HUES6 (cell line): ENCODE measurements around the gene EFCAB3.
"Not testable (repeated sequence)": the region's sequence is repeated elsewhere in the genome, so short reads cannot be mapped to it uniquely, and the experiment has no call there.

Experiments
- H3K27ac ChIP-seq: 2 replicates; pipeline ENCODE4 v1.7.0; 2013; ENCODE audit warnings: low read depth, mild to moderate bottlenecking, low read length, inconsistent platforms
- H3K27me3 ChIP-seq: 2 replicates; pipeline ENCODE4 v1.6.1; 2013; ENCODE audit warnings: low read length; ENCODE audit not compliant: control insufficient read depth, insufficient read depth
- H3K36me3 ChIP-seq: 2 replicates; pipeline ENCODE4 v1.6.1; 2013; ENCODE audit warnings: low read length; ENCODE audit not compliant: control insufficient read depth, insufficient read depth
- H3K4me1 ChIP-seq: 2 replicates; pipeline ENCODE4 v1.6.1; 2013; ENCODE audit warnings: low read length; ENCODE audit not compliant: control insufficient read depth, insufficient read depth
- H3K4me3 ChIP-seq: 2 replicates; pipeline ENCODE4 v1.5.1; 2013; ENCODE audit warnings: low read depth, low read length
- H3K9ac ChIP-seq: one replicate; pipeline ENCODE4 v1.6.1; 2013; ENCODE audit warnings: mild to moderate bottlenecking, low read length
- H3K9me3 ChIP-seq: 2 replicates; pipeline ENCODE4 v1.6.1; 2013; ENCODE audit warnings: low read depth, low read length; ENCODE audit not compliant: control insufficient read depth, insufficient read depth

EFCAB3 gene

GRCh38 chr17:62458483-62458882, 78.1 kb downstream of the EFCAB3 start:
- not testable (repeated sequence) for H3K9me3 ChIP-seq, H3K4me3 ChIP-seq, H3K27me3 ChIP-seq, H3K9ac ChIP-seq, H3K4me1 ChIP-seq, H3K36me3 ChIP-seq, H3K27ac ChIP-seq

GRCh38 chr17:62464422-62464821, 84.1 kb downstream of the EFCAB3 start:
- not testable (repeated sequence) for H3K4me3 ChIP-seq, H3K27ac ChIP-seq

GRCh38 chr17:62465271-62465670, 84.9 kb downstream of the EFCAB3 start:
- H3K9me3 ChIP-seq, H3K4me3 ChIP-seq, H3K27me3 ChIP-seq, H3K4me1 ChIP-seq, H3K9ac ChIP-seq, H3K27ac ChIP-seq, H3K36me3 ChIP-seq: not testable (repeated sequence)

More at GRCh38 chr17:62464422-62464821, 84.1 kb downstream of the EFCAB3 start:
- not testable (repeated sequence) for H3K9me3 ChIP-seq, H3K27me3 ChIP-seq, H3K9ac ChIP-seq, H3K4me1 ChIP-seq, H3K36me3 ChIP-seq
